Activated CD4-positive, alpha-beta T cell treated with anti-CD3 and anti-CD28 coated beads for 36 hours (primary cell): Measurements from ENCODE around the gene OSBPL2. TPM values are rescaled to one million over a fixed set of nuclear protein-coding genes. Genes with fewer than 3 reads are reported as not detected.

Source experiments
- ATAC-seq: fragments of 200-7000 bp; cut with Tn5 transposase; one replicate; pipeline ENCODE4 v1.10.0; 2021; ENCODE audit warnings: mild to moderate bottlenecking, moderate library complexity
- CTCF ChIA-PET: fragments of 350-600 bp; sonication (Branson Sonifier 250); formaldehyde crosslinking; loops from one replicate; lab custom pipeline; 2021; ENCODE audit warnings: antibody characterized with exemption; lab: Charles Lee
- POLR2A ChIA-PET: fragments of 350-600 bp; sonication (Branson Sonifier 250); formaldehyde crosslinking; loops from one replicate; lab custom pipeline; 2021; ENCODE audit warnings: antibody characterized with exemption, inconsistent platforms; lab: Charles Lee
- DNase-seq: peaks from one replicate; pipeline ENCODE4 v3.0.0-alpha.2; 2020
- H3K27ac Mint-ChIP-seq: one replicate; pipeline ENCODE4 v1.8.0; 2021; ENCODE audit warnings: mixed read lengths
- H3K27me3 Mint-ChIP-seq: one replicate; pipeline ENCODE4 v1.8.0; 2021; ENCODE audit warnings: mixed read lengths
- H3K36me3 Mint-ChIP-seq: one replicate; pipeline ENCODE4 v1.8.0; 2021; ENCODE audit warnings: low read depth, mixed read lengths
- H3K4me1 Mint-ChIP-seq: one replicate; pipeline ENCODE4 v1.8.0; 2021; ENCODE audit warnings: mixed read lengths
- H3K4me3 Mint-ChIP-seq: one replicate; pipeline ENCODE4 v1.8.0; 2021; ENCODE audit warnings: mild to moderate bottlenecking, moderate library complexity, mixed read lengths
- H3K9me3 Mint-ChIP-seq: one replicate; pipeline ENCODE4 v1.8.0; 2021; ENCODE audit warnings: low read depth, mixed read lengths
- intact Hi-C, 2 experiments: fragments of 100-400 bp; cut with DNase I in 1 of 2; cut with micrococcal nuclease in 1 of 2; formaldehyde crosslinking; loops; one replicate each; pipeline versions ENCODE4 v1.14.2 to v1.15.1; 2022 to 2024; cut with DNase I, micrococcal nuclease
- total RNA-seq, 2 experiments: library from RNA; stranded (reverse); gene quantifications; one replicate each; pipeline ENCODE4 v1.2.3, GENCODE V29; 2021

OSBPL2 gene
- total RNA-seq, 2 experiments from 2014 or later = 19.2 to 23.0 TPM

- H3K36me3 Mint-ChIP-seq = no peaks in the 10 kb centered on the region
- ATAC-seq = no peak
- intact Hi-C loops = no loop called here
- DNase-seq = no peak
- H3K4me1 Mint-ChIP-seq = no peaks in the 10 kb centered on the region
- H3K4me3 Mint-ChIP-seq = no peak overlapping the region
- no peaks in the 10 kb centered on the region for H3K27me3 Mint-ChIP-seq
- ChIA-PET CTCF (no interaction called here), POLR2A (no interaction called here)
- H3K9me3 Mint-ChIP-seq = no peaks in the 10 kb centered on the region
- H3K27ac Mint-ChIP-seq = no peak overlapping the region
Measured at GRCh38 chr20:62327726-62328495, 89.6 kb downstream of the OSBPL2 start.

- Mint-ChIP-seq H3K36me3 (no peaks in the 10 kb centered on the region), H3K4me3 (no peak overlapping the region), H3K9me3 (no peaks in the 10 kb centered on the region), H3K27ac (no peak overlapping the region), H3K4me1 (no peaks in the 10 kb centered on the region), H3K27me3 (no peaks in the 10 kb centered on the region)
- ChIA-PET POLR2A (no interaction called here), CTCF (interaction anchor here (0.5 kb wide), 1 partner anchor 579 kb away, joined by 4 read pairs; no protein-coding TSS in a partner anchor)
- DNase-seq = no peak
- intact Hi-C loops = no loop called here
- no peak for ATAC-seq
Measured at GRCh38 chr20:62328684-62329388, 90.5 kb downstream of the OSBPL2 start.

DNA sequence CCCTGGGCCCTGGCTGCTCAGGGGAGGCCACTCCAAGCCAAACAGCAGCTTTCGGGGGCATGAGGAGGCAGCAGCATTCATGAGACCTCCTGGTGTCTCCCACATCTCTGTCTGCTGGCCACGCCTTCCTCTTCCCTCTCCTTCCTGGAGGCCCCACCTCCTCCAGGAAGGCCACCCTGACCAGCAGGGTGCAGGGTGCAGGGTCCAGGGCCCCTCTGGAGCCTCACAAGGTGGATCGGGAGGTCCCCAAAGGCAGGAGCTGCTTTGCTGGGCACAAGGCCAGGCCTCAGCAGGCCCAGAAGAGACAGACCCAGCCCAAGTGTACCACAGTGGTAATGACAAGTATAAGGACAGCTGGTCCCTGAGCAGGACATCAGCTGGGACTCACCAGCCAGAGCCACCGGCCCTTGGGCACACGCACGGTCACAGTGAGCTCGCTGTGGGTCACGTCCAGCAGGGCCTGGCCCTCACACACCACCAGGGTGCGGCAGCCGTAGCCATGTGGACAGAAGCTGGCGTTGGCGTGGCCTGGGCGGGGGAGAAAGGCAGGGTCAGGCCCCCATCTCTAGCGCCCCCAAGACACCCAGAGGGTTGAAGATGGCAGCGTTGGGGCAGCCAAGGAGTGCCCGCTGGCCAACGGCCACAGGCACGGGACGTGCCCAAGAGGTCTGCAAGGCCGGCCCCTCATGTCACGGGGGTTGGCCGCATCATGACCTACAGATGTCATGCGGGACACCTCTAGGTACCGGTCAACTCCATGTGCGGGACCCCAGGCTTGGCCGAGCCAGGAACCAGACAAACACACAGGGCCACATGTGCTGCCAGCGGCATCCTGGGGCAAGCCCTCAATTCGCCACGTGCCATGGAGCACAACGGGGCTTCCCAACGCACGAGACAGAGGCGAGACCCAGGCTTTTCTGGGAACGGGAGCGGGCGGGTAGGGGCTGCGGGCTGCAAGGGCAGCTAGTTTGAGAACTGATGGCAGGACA lies 91.4 kb downstream of the OSBPL2 start:
- no peak overlapping the region for H3K27ac Mint-ChIP-seq
- DNase-seq (no peak), ATAC-seq (no peak)
- no peaks in the 10 kb centered on the region for H3K36me3 Mint-ChIP-seq
- intact Hi-C loops = no loop called here
- H3K27me3 Mint-ChIP-seq = no peaks in the 10 kb centered on the region
- no peaks in the 10 kb centered on the region for H3K4me1 Mint-ChIP-seq
- no peaks in the 10 kb centered on the region for H3K9me3 Mint-ChIP-seq
- H3K4me3 Mint-ChIP-seq = no peak overlapping the region
- ChIA-PET POLR2A (no interaction called here), CTCF (interaction anchor here (0.5 kb wide), 1 partner anchor 578 kb away, joined by 4 read pairs; no protein-coding TSS in a partner anchor)

- Mint-ChIP-seq H3K36me3 (no peaks in the 10 kb centered on the region), H3K4me1 (no peaks in the 10 kb centered on the region), H3K4me3 (no peak overlapping the region), H3K9me3 (no peaks in the 10 kb centered on the region), H3K27me3 (no peaks in the 10 kb centered on the region), H3K27ac (no peak overlapping the region)
- CTCF ChIA-PET = no interaction called here
- DNase-seq = no peak
- intact Hi-C loops = no loop called here
- no peak for ATAC-seq
- POLR2A ChIA-PET = no interaction called here
Measured at GRCh38 chr20:62330576-62331317, 92.4 kb downstream of the OSBPL2 start.

DNA sequence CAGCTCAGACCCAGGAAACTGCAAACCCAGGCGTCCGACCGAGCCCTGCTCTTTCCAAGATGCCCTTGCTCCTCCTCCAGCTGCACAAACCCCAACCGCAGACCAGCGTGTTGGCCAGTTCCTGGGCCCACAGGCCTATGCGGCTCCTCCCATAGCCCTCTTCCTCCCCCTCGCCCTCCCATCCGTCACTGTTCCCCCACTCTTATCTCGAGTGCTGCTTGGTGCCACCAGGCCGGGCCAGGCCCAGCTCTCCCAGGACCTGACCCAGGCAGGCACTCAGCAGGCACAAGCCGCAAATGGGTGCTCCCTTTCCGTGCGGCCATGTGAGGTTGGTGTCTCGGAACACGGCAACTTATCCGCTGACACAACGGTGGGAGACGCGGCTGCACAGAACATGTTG lies 93.0 kb downstream of the OSBPL2 start:
- Mint-ChIP-seq H3K36me3 (no peaks in the 10 kb centered on the region), H3K4me3 (no peak overlapping the region), H3K27me3 (no peaks in the 10 kb centered on the region), H3K4me1 (no peaks in the 10 kb centered on the region), H3K9me3 (no peaks in the 10 kb centered on the region), H3K27ac (no peak overlapping the region)
- intact Hi-C loops = no loop called here
- ChIA-PET POLR2A (no interaction called here), CTCF (interaction anchor here (0.6 kb wide), 1 partner anchor 34 kb away, joined by 3 read pairs; no protein-coding TSS in a partner anchor)
- no peak for ATAC-seq
- DNase-seq = no peak

GRCh38 chr20:62332421-62332820 lies 94.1 kb downstream of the OSBPL2 start:
- POLR2A ChIA-PET = no interaction called here
- Mint-ChIP-seq H3K36me3 (no peaks in the 10 kb centered on the region), H3K27ac (no peak overlapping the region), H3K4me1 (no peaks in the 10 kb centered on the region), H3K9me3 (no peaks in the 10 kb centered on the region), H3K4me3 (no peak overlapping the region), H3K27me3 (peaks cover 2% of the 10 kb centered on the region)
- ATAC-seq = no peak
- no peak for DNase-seq
- CTCF ChIA-PET = interaction anchor here (0.6 kb wide), 1 partner anchor 384 kb away, joined by 5 read pairs; no protein-coding TSS in a partner anchor
- intact Hi-C loops = no loop called here

DNA sequence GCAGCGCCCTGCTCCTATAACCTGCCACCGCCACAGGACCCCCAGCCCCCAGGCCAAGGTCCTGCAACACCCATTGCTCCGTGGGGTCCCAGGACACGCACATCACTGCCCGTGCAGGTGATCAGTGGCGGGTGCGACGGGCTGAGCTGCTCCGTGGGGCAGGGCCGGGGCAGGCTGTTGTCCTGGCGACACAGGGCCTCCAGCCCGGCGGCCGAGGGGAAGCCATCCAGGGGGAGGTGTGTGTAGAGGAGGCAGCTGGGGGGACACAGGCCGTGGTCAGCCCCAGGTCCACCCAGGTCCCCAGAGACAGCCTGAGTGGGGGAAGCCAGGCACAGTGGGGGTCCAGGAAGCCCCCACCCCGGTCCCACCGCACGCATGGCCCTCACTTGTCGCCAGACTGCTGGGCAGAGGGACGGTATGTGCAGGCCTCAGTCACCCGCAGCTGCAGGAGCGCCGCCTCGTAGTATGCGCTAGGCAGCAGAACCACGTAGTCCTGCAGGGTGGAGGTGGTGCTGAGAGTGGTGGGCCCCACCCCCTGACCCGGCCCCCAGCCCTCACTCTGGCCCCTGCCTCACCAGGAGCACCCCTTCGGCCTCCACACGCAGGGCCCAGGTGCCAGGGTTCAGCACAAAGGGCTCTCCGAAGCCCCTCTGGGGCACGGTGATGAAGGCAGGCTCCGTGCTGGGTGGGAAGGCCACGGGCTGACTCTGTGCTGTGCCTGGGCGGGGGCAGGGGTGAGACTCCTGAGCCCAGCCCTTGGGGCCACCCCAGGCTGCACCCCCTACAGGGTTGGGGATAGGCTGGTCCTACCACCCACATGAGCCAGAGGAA lies 94.9 kb downstream of the OSBPL2 start:
- no peaks in the 10 kb centered on the region for H3K9me3 Mint-ChIP-seq
- no peak for DNase-seq
- peaks cover 2% of the 10 kb centered on the region for H3K27me3 Mint-ChIP-seq
- intact Hi-C loops = no loop called here
- H3K4me1 Mint-ChIP-seq = no peaks in the 10 kb centered on the region
- H3K27ac Mint-ChIP-seq = no peak overlapping the region
- H3K4me3 Mint-ChIP-seq = no peak overlapping the region
- ChIA-PET POLR2A (no interaction called here), CTCF (no interaction called here)
- no peak for ATAC-seq
- H3K36me3 Mint-ChIP-seq = no peaks in the 10 kb centered on the region

DNA sequence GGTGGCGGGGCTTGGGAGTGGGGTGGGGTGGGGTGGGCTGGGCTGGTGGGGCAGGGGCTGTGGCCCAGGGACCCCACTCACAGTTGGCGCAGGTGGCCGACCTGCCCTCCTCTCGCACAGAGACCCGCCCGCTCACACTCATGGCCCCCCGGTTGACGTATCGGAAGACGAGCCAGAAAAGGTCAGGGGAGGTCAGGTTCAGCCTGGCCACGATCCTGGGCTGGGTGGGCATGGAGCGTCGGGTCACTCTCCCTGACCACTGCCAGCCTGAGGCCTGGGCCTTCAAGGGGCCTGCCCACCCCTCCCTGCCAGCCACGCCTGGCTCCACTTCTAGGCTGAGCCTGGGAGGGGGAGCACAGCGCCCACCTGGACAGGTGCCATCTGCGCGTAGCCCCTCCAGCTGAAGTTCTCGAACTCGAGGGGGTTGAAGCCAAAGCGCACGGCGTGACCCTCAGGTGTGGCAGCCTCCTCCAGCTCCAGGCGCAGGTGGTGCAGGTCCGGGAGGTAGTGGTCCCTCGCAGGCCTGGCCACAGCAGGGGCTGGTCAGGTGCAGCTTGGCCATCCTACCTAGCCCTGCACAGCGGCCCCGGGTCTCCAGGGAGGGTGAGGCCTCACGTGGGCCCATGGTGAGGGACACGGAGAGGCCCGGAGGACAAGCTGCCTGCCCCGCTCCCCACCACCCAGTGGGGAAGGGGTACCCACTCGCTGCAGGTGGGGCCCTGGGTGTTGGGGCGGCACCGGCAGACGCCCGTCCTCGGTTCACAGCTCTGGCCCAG lies 95.7 kb downstream of the OSBPL2 start:
- no peak overlapping the region for H3K4me3 Mint-ChIP-seq
- H3K36me3 Mint-ChIP-seq = no peaks in the 10 kb centered on the region
- peaks cover 2% of the 10 kb centered on the region for H3K27me3 Mint-ChIP-seq
- no peak for DNase-seq
- POLR2A ChIA-PET = no interaction called here
- intact Hi-C loops = no loop called here
- no peaks in the 10 kb centered on the region for H3K4me1 Mint-ChIP-seq
- H3K9me3 Mint-ChIP-seq = no peaks in the 10 kb centered on the region
- ATAC-seq = no peak
- CTCF ChIA-PET = no interaction called here
- H3K27ac Mint-ChIP-seq = no peak overlapping the region

DNA sequence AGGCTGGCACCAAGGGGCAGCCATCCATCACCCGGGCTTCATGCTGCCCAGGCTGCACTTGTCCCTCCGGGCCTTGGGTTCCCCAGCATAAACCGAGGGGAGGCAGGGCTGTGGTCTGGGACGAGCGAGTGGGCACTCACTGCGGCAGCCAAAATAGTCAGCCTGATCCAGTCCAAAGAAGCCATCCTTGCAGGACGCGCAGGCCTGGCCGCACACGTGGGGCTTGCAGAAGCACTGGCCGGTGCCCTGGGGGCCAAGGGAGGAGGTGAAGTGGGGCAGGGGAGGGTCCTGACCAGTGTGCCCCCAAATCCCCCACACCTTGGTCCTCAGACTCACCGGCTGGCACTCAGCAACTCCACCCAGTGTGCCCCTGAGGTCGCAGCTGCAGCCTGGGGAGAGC lies 96.6 kb downstream of the OSBPL2 start:
- POLR2A ChIA-PET = no interaction called here
- ATAC-seq (no peak), DNase-seq (no peak)
- Mint-ChIP-seq H3K4me3 (no peak overlapping the region), H3K36me3 (no peaks in the 10 kb centered on the region), H3K27me3 (peaks cover 7% of the 10 kb centered on the region), H3K9me3 (no peaks in the 10 kb centered on the region), H3K27ac (no peak overlapping the region), H3K4me1 (no peaks in the 10 kb centered on the region)
- intact Hi-C loops = no loop called here
- CTCF ChIA-PET = no interaction called here

DNA sequence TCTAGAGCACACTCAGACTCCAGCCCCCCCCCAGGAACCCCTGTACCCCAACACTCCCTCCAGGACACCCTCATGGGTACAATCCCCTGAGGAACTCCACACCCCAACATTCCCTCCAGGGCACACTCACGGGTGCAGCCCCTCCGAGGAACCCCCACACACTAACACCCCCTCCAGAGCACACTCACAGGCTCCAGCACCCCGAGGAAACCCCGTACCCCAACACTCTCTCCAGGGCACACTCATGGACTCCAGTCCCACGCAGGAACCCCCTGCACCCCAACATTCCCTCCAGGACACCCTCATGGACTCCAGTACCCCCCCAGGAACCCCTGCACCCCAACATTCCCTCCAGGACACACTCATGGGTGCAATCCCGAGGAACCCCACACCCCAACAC lies 97.2 kb downstream of the OSBPL2 start:
- Mint-ChIP-seq H3K36me3 (no peaks in the 10 kb centered on the region), H3K4me3 (no peak overlapping the region), H3K4me1 (no peaks in the 10 kb centered on the region), H3K27me3 (peaks cover 9% of the 10 kb centered on the region), H3K27ac (no peak overlapping the region), H3K9me3 (no peaks in the 10 kb centered on the region)
- ATAC-seq = no peak
- DNase-seq = no peak
- intact Hi-C loops = no loop called here
- ChIA-PET CTCF (no interaction called here), POLR2A (no interaction called here)
